GM12892 (cell line): ENCODE measurements around the gene TEX22.

Experiments
- POLR2A ChIP-seq: IDR thresholded peaks from 2 replicates; pipeline ENCODE4 v1.6.1; 2011; ENCODE audit warnings: low read depth, low read length, control low read depth
- POLR2AphosphoS5 ChIP-seq: IDR thresholded peaks from 2 replicates; pipeline ENCODE4 v1.6.1; 2011; ENCODE audit warnings: low read depth, low read length, control low read depth
- TAF1 ChIP-seq: IDR thresholded peaks from 2 replicates; pipeline ENCODE4 v1.6.1; 2011; ENCODE audit warnings: low read depth, mild to moderate bottlenecking, control low read depth, low read length, borderline replicate concordance

DNA sequence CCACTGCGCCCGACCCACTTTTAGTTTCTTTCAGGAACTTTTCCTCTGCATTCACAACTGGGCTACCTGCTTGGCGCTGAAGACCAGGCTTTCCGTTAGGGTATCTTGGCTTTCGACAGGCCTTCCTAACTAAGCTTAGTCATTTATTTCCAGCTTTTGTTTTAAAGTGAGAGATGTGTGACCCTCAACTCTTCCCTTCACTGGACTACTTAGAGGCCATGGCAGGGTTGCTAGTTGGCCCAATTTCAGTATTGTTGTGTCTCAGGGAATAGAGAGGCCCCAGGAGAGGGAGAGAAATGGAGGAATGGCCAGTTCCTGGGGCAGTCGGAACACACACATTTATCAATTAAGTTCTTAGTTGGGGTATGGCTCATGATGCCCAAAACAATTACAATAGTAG is 31.7 kb downstream of the TEX22 start:
- TF ChIP-seq POLR2A (no peak), POLR2AphosphoS5 (no peak), TAF1 (no peak)
